Measurements from ENCODE around the gene TUBB2B. TPM values are rescaled to one million over a fixed set of nuclear protein-coding genes. Genes with fewer than 3 reads are reported as not detected.
A peak's percentile ranks its signal among the peaks of the same experiment; 100 is the strongest.

Gene TUBB2B
- total and polyA plus RNA-seq, 2 donors (not counting 1 experiment from before 2014, with no cell fraction given): 3.8 to 5.2 TPM

DNA sequence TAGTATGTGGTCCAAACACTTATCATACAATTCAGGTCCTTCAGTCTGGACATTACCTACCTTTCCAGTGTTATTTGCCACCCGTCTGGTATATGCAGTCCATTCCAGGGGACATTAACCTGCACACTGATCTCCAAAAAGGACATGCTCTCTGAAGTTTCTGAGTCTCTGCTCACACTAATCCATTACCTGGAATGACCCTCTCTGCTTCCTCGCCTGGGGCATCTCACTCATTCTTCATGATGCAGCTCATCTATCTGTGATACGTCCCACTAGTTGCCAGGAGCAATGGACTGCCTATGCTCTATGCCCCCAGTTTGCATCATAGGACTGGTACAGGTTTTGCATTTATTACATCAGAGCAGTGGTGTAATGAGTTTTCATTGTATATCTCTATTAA is 5.9 kb upstream of the TUBB2B start:
- Histone ChIP-seq H3K9me3 (ENCODE audit: control insufficient read depth, insufficient read depth, low read depth, low read length) (no peaks in the 10 kb centered on the region), H3K36me3 (ENCODE audit: control insufficient read depth, insufficient read depth, low read length) (no peaks in the 10 kb centered on the region), H3K27me3 (ENCODE audit: control insufficient read depth, insufficient read depth, low read length) (peaks cover 62% of the 10 kb centered on the region), H3K27ac (ENCODE audit: insufficient read depth, low read length) (no peak overlapping the region), H2AFZ (ENCODE audit: low read length) (no peak overlapping the region), H4K20me1 (ENCODE audit: control insufficient read depth, extremely low read depth, insufficient read depth, low read length) (no peaks in the 10 kb centered on the region), H3K79me2 (ENCODE audit: control insufficient read depth, insufficient read depth, low read length) (no peaks in the 10 kb centered on the region), H3K4me2 (ENCODE audit: extremely low read depth, insufficient read depth, low read length) (no peak overlapping the region), H3K4me1 (ENCODE audit: control insufficient read depth, extremely low read depth, insufficient read depth, low read length) (peaks cover 5% of the 10 kb centered on the region), H3K4me3 (replicated peaks in 1 of 4; ENCODE audit: control extremely low read depth in 1 of 4, insufficient read depth in 1 of 4, low read depth in 3 of 4, low read length in 4 of 4) (no peak overlapping the region), H3K9ac (ENCODE audit: insufficient read depth, low read length) (no peak overlapping the region)
- TF ChIP-seq, protein P1, sequence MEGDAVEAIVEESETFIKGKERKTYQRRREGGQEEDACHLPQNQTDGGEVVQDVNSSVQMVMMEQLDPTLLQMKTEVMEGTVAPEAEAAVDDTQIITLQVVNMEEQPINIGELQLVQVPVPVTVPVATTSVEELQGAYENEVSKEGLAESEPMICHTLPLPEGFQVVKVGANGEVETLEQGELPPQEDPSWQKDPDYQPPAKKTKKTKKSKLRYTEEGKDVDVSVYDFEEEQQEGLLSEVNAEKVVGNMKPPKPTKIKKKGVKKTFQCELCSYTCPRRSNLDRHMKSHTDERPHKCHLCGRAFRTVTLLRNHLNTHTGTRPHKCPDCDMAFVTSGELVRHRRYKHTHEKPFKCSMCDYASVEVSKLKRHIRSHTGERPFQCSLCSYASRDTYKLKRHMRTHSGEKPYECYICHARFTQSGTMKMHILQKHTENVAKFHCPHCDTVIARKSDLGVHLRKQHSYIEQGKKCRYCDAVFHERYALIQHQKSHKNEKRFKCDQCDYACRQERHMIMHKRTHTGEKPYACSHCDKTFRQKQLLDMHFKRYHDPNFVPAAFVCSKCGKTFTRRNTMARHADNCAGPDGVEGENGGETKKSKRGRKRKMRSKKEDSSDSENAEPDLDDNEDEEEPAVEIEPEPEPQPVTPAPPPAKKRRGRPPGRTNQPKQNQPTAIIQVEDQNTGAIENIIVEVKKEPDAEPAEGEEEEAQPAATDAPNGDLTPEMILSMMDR (conservative IDR thresholded peaks at IDR 0.05 in 1 of 2, IDR thresholded peaks at IDR 0.05 in 1 of 2; ENCODE audit: low read depth in 1 of 2, low read length in 2 of 2): no peak
- TF ChIP-seq EZH2 (IDR thresholded peaks at IDR 0.05; ENCODE audit: low read length, missing control alignments): no peak
- no peak for DNase-seq (ENCODE audit: low read depth in 2 of 2)

DNA sequence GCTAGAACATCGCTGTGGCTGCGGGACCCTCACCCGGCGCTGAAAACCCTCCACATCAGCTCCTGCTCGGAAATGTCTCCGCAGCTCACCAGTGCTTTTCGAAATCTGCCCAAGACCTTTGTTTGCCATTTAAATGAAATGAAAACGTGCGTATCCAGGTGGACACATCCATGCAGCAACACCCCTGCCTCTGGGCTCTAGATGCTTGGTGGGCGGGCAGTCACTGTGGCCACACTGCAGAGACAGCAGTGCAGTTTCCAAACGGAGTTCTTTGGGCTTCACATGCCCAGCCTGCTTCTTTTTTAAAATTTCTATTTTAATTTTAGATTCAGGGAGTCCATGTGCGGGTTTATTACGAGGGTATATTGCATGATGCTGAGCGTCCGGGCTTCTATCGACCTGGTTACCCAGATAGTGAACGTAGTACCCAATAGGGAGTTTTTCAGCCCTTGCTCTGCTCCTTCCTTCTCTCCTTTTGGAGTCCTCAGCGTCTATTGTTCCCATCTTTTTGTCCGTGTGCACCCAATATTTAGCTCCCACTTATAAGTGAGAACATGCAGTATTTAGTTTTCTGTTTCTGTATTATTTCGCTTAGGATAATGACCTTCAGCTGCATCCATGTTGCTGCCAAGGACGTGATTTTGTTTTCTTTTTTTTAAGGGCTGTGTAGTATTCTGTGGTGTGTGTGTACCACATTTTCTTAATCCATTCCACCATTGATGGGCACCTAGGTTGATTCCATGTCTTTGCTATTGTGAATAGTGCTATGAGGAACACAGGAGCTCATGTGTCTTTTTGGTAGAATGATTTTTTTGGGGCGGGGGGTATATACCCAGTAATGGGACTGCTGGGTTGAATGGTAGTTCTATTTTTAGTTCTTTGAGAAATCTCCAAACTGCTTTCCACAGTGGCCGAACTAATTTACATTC is 4.8 kb upstream of the TUBB2B start:
- no peaks in the 10 kb centered on the region for H3K79me2 ChIP-seq (ENCODE audit: control insufficient read depth, insufficient read depth, low read length)
- H3K4me2 ChIP-seq (ENCODE audit: extremely low read depth, insufficient read depth, low read length): peak overlapping the region; percentile 91
- peak; percentile 36 for TF ChIP-seq EZH2 (IDR thresholded peaks at IDR 0.05; ENCODE audit: low read length, missing control alignments)
- TF ChIP-seq, protein P1 (conservative IDR thresholded peaks at IDR 0.05 in 1 of 2, IDR thresholded peaks at IDR 0.05 in 1 of 2; ENCODE audit: low read depth in 1 of 2, low read length in 2 of 2): no peak
- peak overlapping the region; percentile 47 to 75 (median 54) for H3K4me3 ChIP-seq (replicated peaks in 1 of 4; ENCODE audit: control extremely low read depth in 1 of 4, insufficient read depth in 1 of 4, low read depth in 3 of 4, low read length in 4 of 4)
- H3K9ac ChIP-seq (ENCODE audit: insufficient read depth, low read length): no peak overlapping the region
- no peak overlapping the region for H3K27ac ChIP-seq (ENCODE audit: insufficient read depth, low read length)
- peaks cover 5% of the 10 kb centered on the region for H3K4me1 ChIP-seq (ENCODE audit: control insufficient read depth, extremely low read depth, insufficient read depth, low read length)
- no peaks in the 10 kb centered on the region for H4K20me1 ChIP-seq (ENCODE audit: control insufficient read depth, extremely low read depth, insufficient read depth, low read length)
- DNase-seq (ENCODE audit: low read depth in 2 of 2): no peak
- H3K9me3 ChIP-seq (ENCODE audit: control insufficient read depth, insufficient read depth, low read depth, low read length): no peaks in the 10 kb centered on the region
- H3K36me3 ChIP-seq (ENCODE audit: control insufficient read depth, insufficient read depth, low read length): no peaks in the 10 kb centered on the region
- H3K27me3 ChIP-seq (ENCODE audit: control insufficient read depth, insufficient read depth, low read length): peaks cover 65% of the 10 kb centered on the region
- no peak overlapping the region for H2AFZ ChIP-seq (ENCODE audit: low read length)

DNA sequence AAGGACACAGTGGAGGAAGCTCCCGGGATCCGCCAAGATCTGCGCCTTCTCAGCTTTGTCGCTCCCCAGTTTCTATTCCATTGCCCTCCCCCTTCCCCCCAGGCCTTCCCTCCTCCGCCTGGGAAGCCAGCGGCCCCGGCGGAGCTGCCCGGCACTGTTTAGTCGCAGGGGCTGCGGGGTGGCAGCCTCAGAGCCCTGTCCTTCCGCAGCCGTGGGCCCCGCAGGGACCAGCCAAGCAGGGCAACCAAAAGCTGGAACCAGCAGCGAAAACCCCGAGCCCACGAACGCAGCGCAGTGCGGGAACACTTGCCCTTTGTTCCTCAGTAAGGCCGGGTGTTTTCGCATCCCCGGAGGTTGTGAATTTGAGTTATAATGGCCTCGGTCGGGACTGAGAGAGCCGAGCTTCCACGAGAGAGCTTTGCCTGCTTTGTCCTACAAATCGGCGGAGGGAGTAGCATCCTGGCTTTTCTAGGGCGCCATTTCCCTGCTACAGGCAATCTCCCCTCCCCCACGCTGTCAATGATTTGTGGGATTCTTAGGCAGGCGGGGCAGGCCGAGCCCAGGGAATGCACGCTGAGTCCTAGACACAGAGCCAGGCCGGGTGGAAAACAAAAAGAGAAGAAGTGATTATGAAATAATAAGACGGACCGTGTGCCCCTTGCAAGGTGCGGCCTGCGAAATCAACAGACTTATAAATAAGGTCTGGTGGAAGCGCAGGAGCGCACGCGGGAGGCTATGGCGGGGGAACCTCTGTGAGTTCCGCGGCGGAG is 4.0 kb upstream of the TUBB2B start:
- no peaks in the 10 kb centered on the region for H4K20me1 ChIP-seq (ENCODE audit: control insufficient read depth, extremely low read depth, insufficient read depth, low read length)

More for the DNA sequence above, 4.0 kb upstream of the TUBB2B start:
- H3K4me3 ChIP-seq (replicated peaks in 1 of 4; ENCODE audit: control extremely low read depth in 1 of 4, insufficient read depth in 1 of 4, low read depth in 3 of 4, low read length in 4 of 4): peak overlapping the region; percentile 47 to 75 (median 54)
- peak overlapping the region; percentile 67 for H2AFZ ChIP-seq (ENCODE audit: low read length)
- peak overlapping the region; percentile 91 for H3K4me2 ChIP-seq (ENCODE audit: extremely low read depth, insufficient read depth, low read length)
- peaks cover 8% of the 10 kb centered on the region for H3K4me1 ChIP-seq (ENCODE audit: control insufficient read depth, extremely low read depth, insufficient read depth, low read length)
- peak; percentile 46 for TF ChIP-seq EZH2 (IDR thresholded peaks at IDR 0.05; ENCODE audit: low read length, missing control alignments)
- TF ChIP-seq, protein P1 (conservative IDR thresholded peaks at IDR 0.05 in 1 of 2, IDR thresholded peaks at IDR 0.05 in 1 of 2; ENCODE audit: low read depth in 1 of 2, low read length in 2 of 2): no peak
- no peaks in the 10 kb centered on the region for H3K79me2 ChIP-seq (ENCODE audit: control insufficient read depth, insufficient read depth, low read length)
- H3K27me3 ChIP-seq (ENCODE audit: control insufficient read depth, insufficient read depth, low read length): peaks cover 74% of the 10 kb centered on the region
- H3K9me3 ChIP-seq (ENCODE audit: control insufficient read depth, insufficient read depth, low read depth, low read length): no peaks in the 10 kb centered on the region
- DNase-seq (ENCODE audit: low read depth in 2 of 2): peak; percentile 74 to 78
- peak overlapping the region; percentile 43 for H3K9ac ChIP-seq (ENCODE audit: insufficient read depth, low read length)
- H3K36me3 ChIP-seq (ENCODE audit: control insufficient read depth, insufficient read depth, low read length): no peaks in the 10 kb centered on the region
- no peak overlapping the region for H3K27ac ChIP-seq (ENCODE audit: insufficient read depth, low read length)
